GM12878 (cell line): ENCODE measurements around the gene GLI2.

Experiments used
- CTCF ChIP-seq, 3 experiments: IDR thresholded peaks in 2 of 3; conservative IDR thresholded peaks in 1 of 3; 2 replicates each; pipeline ENCODE4 v1.5.1; 2011; ENCODE audit warnings: low read depth in 3 of 3, low read length in 3 of 3, mild to moderate bottlenecking in 3 of 3, control low read depth in 2 of 3, moderate library complexity in 2 of 3, inconsistent platforms in 1 of 3, mixed read lengths in 1 of 3; ENCODE audit not compliant: control insufficient read depth in 2 of 3, insufficient read depth in 1 of 3; ENCODE audit errors: extremely low read depth in 1 of 3
- POLR2A ChIP-seq: IDR thresholded peaks from 2 replicates; pipeline ENCODE4 v1.6.1; 2011; ENCODE audit warnings: low read depth, mild to moderate bottlenecking, low read length
- RBBP5 ChIP-seq: fragments of 200-600 bp; sonication (generic); conservative IDR thresholded peaks from 2 replicates; pipeline ENCODE4 v1.6.1; 2016
- TF ChIP-seq, protein P1 (sequence below): IDR thresholded peaks from 2 replicates; pipeline ENCODE4 v1.6.1; 2011; ENCODE audit warnings: borderline replicate concordance, low read depth, mild to moderate bottlenecking, moderate library complexity, low read length; ENCODE audit not compliant: insufficient read depth, poor library complexity, severe bottlenecking

GRCh38 chr2:120745420-120746111 lies 9.9 kb downstream of the GLI2 start:
- TF ChIP-seq, protein P1, sequence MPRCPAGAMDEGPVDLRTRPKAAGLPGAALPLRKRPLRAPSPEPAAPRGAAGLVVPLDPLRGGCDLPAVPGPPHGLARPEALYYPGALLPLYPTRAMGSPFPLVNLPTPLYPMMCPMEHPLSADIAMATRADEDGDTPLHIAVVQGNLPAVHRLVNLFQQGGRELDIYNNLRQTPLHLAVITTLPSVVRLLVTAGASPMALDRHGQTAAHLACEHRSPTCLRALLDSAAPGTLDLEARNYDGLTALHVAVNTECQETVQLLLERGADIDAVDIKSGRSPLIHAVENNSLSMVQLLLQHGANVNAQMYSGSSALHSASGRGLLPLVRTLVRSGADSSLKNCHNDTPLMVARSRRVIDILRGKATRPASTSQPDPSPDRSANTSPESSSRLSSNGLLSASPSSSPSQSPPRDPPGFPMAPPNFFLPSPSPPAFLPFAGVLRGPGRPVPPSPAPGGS: no peak
- TF ChIP-seq CTCF (IDR thresholded peaks at IDR 0.05 in 2 of 3, conservative IDR thresholded peaks at IDR 0.05 in 1 of 3; ENCODE audit: control insufficient read depth in 2 of 3, extremely low read depth in 1 of 3, insufficient read depth in 1 of 3, low read depth in 3 of 3, low read length in 3 of 3): no peak
- no peak for TF ChIP-seq RBBP5
- TF ChIP-seq POLR2A: no peak
